Measurements from ENCODE around the gene ASIC3. TPM values are rescaled to one million over a fixed set of nuclear protein-coding genes. Genes with fewer than 3 reads are reported as not detected.

The ASIC3 gene
- total and polyA plus RNA-seq, 2 of the 8 experiments (the other 6 are each of a cell fraction or from before 2014, with no cell fraction given) = 1.6 to 1.9 TPM

DNA sequence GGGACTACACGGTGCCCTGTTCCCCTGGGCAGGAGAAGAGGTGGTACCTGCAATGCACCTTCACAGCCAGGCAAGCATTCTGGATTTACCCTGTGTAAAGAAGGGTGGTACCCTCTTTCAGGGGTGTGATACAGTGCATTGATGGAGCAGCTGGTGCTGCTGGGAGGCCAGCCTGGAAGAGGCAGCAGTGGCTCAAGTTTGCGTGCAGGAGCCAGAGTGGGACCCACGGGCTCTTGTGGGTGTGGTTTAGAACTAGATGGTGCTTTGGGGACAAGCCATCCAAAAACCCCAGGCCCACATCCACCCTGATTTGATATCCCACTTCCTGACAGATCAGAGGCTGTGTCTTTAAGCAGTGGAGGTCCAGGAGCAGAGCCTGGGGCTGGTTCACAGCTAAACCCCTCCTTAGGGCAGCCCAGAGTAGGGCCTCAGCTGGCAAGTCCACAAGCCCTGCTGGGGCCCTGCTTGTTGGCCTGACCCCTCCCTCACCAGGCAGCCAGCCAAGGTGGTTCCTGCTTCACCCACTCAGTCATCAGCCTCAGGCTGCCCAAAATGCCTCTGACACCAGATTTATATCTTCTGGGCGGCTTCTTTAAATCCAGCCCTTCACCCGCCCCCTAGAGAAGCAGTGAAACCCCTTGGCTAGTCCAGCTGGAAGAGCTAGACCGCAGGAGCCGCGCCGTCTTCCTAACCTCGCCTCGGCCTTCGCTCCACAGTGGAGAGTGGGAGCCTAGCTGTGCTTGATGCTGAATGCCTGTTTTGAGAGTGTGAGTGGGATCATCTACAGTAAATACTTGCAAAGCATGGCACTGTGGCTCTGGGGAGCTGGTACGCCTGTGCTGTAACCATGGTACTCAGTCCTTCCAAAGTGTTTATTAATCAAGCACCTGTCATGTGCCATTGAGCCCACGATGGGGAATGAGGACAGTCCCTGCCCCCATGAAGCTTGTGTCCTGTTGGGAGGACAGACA lies 1.4 kb upstream of the ASIC3 start (continued):
- TF ChIP-seq CTBP2 (IDR thresholded peaks at IDR 0.05; ENCODE audit: borderline replicate concordance, insufficient read depth, insufficient read length, low read length) (no peak), TAF7 (optimal IDR thresholded peaks at IDR 0.05; ENCODE audit: borderline replicate concordance, low read depth, low read length) (no peak), SUZ12 (IDR thresholded peaks at IDR 0.05; ENCODE audit: low read length) (no peak), FOSL1 (IDR thresholded peaks at IDR 0.05; ENCODE audit: insufficient read depth, low read depth, low read length) (no peak), GTF2F1 (IDR thresholded peaks at IDR 0.05; ENCODE audit: borderline replicate concordance, low read depth, low read length) (no peak)
- TF ChIP-seq, protein P1, sequence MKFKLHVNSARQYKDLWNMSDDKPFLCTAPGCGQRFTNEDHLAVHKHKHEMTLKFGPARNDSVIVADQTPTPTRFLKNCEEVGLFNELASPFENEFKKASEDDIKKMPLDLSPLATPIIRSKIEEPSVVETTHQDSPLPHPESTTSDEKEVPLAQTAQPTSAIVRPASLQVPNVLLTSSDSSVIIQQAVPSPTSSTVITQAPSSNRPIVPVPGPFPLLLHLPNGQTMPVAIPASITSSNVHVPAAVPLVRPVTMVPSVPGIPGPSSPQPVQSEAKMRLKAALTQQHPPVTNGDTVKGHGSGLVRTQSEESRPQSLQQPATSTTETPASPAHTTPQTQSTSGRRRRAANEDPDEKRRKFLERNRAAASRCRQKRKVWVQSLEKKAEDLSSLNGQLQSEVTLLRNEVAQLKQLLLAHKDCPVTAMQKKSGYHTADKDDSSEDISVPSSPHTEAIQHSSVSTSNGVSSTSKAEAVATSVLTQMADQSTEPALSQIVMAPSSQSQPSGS (IDR thresholded peaks at IDR 0.05; ENCODE audit: low read length) = no peak
